Testis (tissue), 3 donors: Measurements from ENCODE around the gene DHX57. TPM values are rescaled to one million over a fixed set of nuclear protein-coding genes. Genes with fewer than 3 reads are reported as not detected.
"Not testable (repeated sequence)": the region's sequence is repeated elsewhere in the genome, so short reads cannot be mapped to it uniquely, and the experiment has no call there.

Source experiments
- DNase-seq: peaks from one replicate; pipeline ENCODE4 v3.0.0-alpha.2; 2019
- H3K27ac ChIP-seq, 2 donors: fragments of 200-600 bp; sonication (generic); one replicate each; pipeline ENCODE4 v1.5.1; 2019
- H3K27me3 ChIP-seq: fragments of 200-600 bp; sonication (generic); one replicate; pipeline ENCODE4 v1.5.1; 2019
- H3K36me3 ChIP-seq: fragments of 200-600 bp; sonication (generic); one replicate; pipeline ENCODE4 v1.5.1; 2017; ENCODE audit warnings: low read depth; ENCODE audit errors: missing control alignments
- H3K4me1 ChIP-seq: fragments of 200-600 bp; sonication (generic); one replicate; pipeline ENCODE4 v1.5.1; 2019
- H3K4me3 ChIP-seq, 2 donors: fragments of 200-600 bp; sonication (generic); one replicate each; pipeline ENCODE4 v1.5.1; 2017 to 2019
- H3K9me3 ChIP-seq: fragments of 200-600 bp; sonication (generic); one replicate; pipeline ENCODE4 v1.5.1; 2017
- POLR2A ChIP-seq: fragments of 450-650 bp; IDR thresholded peaks from one replicate; pipeline ENCODE4 v1.6.1; 2017; ENCODE audit warnings: antibody characterized with exemption, mild to moderate bottlenecking, moderate library complexity
- WGBS, 2 donors: methylation state at CpG; one replicate each; pipeline ENCODE4 v1.1.5; 2018; 5-methylcytosine and 5-hydroxymethylcytosine counted together
- intact Hi-C: fragments of 100-400 bp; cut with DNase I; formaldehyde crosslinking; loops from one replicate; pipeline ENCODE4 v1.15.1; 2023; ENCODE audit warnings: low total_unique reads
- polyA plus RNA-seq: library from polyadenylated mRNA; stranded (reverse); fragments of 350-450 nt; fragmentation: Illumina TruSeq; extraction: RNeasy Lipid Tissue Mini Kit (QIAGEN cat#74804); gene quantifications from one replicate; pipeline ENCODE4 v1.2.3, GENCODE V29; 2014; ENCODE audit warnings: low read depth, low replicate concordance; ENCODE audit not compliant: insufficient read depth
- total RNA-seq, 2 donors: library from RNA; depleted of rRNA; stranded (reverse); fragments of >200 nt; gene quantifications; one replicate each; pipeline ENCODE4 v1.2.3, GENCODE V29; 2016
- TF ChIP-seq, protein P1 (sequence below), 3 experiments: fragments of 450-650 bp in 2 of 3; fragments of 200-600 bp in 1 of 3; sonication (generic) in 1 of 3; IDR thresholded peaks; one replicate each; pipeline ENCODE4 v1.5.1; 2016 to 2019; ENCODE audit warnings: antibody characterized with exemption in 3 of 3, mild to moderate bottlenecking in 2 of 3, moderate library complexity in 1 of 3

The DHX57 gene
- total and polyA plus RNA-seq, 3 donors from 2014 or later = 36.8 to 74.2 (median 63.7) TPM

DNA sequence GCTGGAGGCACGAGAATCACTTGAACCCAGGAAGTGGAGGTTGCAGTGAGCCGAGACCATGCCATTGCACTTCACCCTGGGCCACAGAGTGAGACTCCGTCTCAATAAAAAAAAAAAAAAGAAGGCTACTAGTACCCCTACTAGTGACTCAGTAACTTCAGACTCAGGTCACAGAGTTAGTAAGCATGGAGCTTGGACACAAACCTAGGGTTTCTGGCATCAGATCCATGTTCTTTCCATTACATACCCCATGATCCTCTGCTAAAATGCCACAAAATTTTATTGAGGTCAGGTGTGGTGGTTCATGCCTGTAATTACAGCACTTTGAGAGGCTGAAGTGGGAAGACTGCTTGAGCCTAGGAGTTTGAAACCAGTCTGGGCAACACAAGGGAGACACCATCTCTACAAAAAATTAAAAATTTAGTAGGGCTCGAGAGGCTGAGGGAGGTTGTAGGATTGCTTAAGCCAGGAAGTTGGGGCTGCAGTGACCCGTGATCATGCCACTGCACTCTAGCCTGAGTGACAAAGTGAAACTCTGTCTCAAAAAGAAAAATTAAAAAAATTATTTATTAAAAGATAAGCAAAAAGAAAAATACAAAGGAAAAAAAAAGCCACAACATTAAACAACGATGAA, 45.1 kb downstream of the DHX57 start:
- Histone ChIP-seq H3K4me3 (no peak overlapping the region), H3K4me1 (no peaks in the 10 kb centered on the region), H3K27ac (no peak overlapping the region), H3K36me3 (no peaks in the 10 kb centered on the region), H3K27me3 (no peaks in the 10 kb centered on the region), H3K9me3 (no peaks in the 10 kb centered on the region)
- intact Hi-C loops = no loop called here
- no peak for DNase-seq
- TF ChIP-seq POLR2A = no peak
- TF ChIP-seq, protein P1, sequence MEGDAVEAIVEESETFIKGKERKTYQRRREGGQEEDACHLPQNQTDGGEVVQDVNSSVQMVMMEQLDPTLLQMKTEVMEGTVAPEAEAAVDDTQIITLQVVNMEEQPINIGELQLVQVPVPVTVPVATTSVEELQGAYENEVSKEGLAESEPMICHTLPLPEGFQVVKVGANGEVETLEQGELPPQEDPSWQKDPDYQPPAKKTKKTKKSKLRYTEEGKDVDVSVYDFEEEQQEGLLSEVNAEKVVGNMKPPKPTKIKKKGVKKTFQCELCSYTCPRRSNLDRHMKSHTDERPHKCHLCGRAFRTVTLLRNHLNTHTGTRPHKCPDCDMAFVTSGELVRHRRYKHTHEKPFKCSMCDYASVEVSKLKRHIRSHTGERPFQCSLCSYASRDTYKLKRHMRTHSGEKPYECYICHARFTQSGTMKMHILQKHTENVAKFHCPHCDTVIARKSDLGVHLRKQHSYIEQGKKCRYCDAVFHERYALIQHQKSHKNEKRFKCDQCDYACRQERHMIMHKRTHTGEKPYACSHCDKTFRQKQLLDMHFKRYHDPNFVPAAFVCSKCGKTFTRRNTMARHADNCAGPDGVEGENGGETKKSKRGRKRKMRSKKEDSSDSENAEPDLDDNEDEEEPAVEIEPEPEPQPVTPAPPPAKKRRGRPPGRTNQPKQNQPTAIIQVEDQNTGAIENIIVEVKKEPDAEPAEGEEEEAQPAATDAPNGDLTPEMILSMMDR (IDR thresholded peaks at IDR 0.05) = no peak
- 88 to 94% methylated on average over 6 of the region's 6 CpGs for WGBS, 2 donors

DNA sequence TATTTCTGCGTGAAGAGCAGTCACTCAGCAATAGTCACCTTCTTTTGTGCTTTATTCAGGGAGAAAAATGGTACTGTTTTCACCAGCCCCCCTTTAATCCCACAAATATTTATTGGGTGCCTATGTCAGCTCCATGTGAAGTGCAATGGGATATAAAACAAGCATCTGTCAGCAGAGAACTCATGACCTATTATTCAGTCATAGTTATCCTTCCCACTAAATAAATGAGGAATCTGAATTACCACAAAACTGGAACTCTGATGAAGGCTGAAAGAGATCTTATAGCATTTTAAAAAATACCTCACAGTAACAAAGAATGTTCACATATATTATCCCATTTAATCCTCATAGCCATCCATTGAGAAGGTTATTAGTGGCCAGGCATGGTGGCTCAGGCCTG, 45.8 kb downstream of the DHX57 start:
- H3K36me3 ChIP-seq = no peaks in the 10 kb centered on the region
- 85 to 95% methylated on average over 1 of the region's 1 CpG for WGBS, 2 donors

DNA sequence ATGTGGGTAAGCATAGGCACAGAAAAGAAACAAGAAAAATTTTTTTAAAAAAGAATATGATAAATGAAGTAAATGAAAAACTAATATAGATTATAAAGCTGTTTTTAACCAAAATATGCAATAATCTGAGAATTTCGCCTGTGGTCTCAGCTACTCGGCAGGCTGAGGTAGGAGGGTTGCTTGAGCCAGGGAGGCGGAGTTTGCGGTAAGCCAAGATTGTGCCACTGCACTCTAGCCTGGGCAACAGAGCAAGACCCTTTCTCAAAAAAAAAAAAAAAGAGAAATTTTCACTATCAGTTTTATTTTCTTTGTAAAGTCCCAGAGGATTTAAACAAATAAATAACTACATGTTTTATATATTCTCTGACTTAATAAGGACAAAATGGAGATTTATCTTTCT, 47.3 kb downstream of the DHX57 start:
- intact Hi-C loops = no loop called here
- 82 to 85% methylated on average over 4 of the region's 4 CpGs for WGBS, 2 donors
- TF ChIP-seq, protein P1 (IDR thresholded peaks at IDR 0.05) = no peak
- Histone ChIP-seq H3K36me3 (no peaks in the 10 kb centered on the region), H3K27me3 (no peaks in the 10 kb centered on the region), H3K4me1 (no peaks in the 10 kb centered on the region), H3K4me3 (no peak overlapping the region), H3K27ac (no peak overlapping the region), H3K9me3 (no peaks in the 10 kb centered on the region)
- no peak for DNase-seq

More for the DNA sequence above, 45.8 kb downstream of the DHX57 start:
- no peak overlapping the region for H3K4me3 ChIP-seq
- H3K27me3 ChIP-seq = no peaks in the 10 kb centered on the region
- intact Hi-C loops = no loop called here
- TF ChIP-seq POLR2A = no peak
- TF ChIP-seq, protein P1 (IDR thresholded peaks at IDR 0.05) = no peak
- H3K9me3 ChIP-seq = no peaks in the 10 kb centered on the region
- H3K27ac ChIP-seq = no peak overlapping the region
- H3K4me1 ChIP-seq = no peaks in the 10 kb centered on the region
- DNase-seq = no peak

DNA sequence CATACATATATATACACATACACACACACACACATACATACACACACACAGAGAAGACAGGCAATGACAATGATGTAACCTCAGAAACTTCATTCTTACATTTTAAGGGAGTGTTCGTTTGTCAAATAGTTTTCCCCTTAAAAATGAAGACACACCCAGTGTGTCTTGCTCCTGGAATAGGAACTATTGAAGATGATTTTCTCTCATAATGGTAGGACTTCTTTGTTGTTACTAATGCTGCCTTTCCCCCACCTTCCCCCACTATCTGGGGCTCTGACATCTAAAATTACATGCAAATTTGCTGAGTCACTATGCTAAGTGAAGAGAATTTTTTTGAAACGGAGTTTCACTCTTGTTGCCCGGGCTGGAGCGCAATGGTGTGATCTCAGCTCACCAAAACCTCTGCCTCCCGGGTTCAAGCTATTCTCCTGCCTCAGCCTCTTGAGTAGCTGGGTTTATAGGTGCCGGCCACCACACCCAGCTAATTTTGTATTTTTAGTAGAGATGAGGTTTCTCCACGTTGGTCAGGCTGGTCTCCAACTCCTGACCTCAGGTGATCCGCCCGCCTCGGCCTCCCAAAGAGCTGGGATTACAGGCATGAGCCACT, 48.1 kb downstream of the DHX57 start:
- DNase-seq, intact Hi-C loops, H3K4me3 ChIP-seq, H3K4me1 ChIP-seq, H3K27me3 ChIP-seq, H3K9me3 ChIP-seq, H3K27ac ChIP-seq, H3K36me3 ChIP-seq: not testable (repeated sequence)
- WGBS, 2 donors = 85 to 86% methylated on average over 10 of the region's 10 CpGs

DNA sequence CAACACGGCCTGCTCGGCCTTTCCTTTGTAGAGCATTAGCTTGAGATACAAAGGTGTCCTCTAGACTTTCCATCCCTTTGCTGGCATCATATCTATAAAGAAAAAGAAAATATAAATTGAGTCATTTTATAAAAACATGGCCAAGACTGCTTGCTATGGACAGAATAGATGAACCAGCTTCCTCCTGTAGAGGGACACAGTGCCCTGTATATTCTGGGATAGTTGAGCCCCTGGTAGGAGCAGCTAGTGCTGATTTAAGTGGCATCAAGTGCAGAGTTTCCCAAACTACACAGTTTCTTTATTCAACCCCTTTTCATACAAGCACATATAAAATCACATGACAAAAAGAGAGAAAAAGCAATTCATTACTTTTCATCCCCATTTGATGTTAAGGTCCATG, 49.8 kb downstream of the DHX57 start:
- no peak for DNase-seq
- Histone ChIP-seq H3K27ac (no peak overlapping the region), H3K9me3 (no peaks in the 10 kb centered on the region), H3K27me3 (no peaks in the 10 kb centered on the region), H3K4me1 (no peaks in the 10 kb centered on the region), H3K4me3 (no peak overlapping the region), H3K36me3 (no peaks in the 10 kb centered on the region)
- 92 to 100% methylated on average over 2 of the region's 2 CpGs for WGBS, 2 donors
- intact Hi-C loops = no loop called here
- TF ChIP-seq, protein P1 (IDR thresholded peaks at IDR 0.05) = no peak
- no peak for TF ChIP-seq POLR2A
